ENCODE measurements around the gene CCDC170. TPM values are rescaled to one million over a fixed set of nuclear protein-coding genes. Genes with fewer than 3 reads are reported as not detected.
A peak's percentile ranks its signal among the peaks of the same experiment; 100 is the strongest.
"Not testable (repeated sequence)": the region's sequence is repeated elsewhere in the genome, so short reads cannot be mapped to it uniquely, and the experiment has no call there.

Gene CCDC170
- total RNA-seq (2022) (not detected in 2 replicates), Bru-seq, nascent RNA (percentile 7 among the genes with signal in this experiment), BruChase-seq, experiment 1, labeled RNA remaining after a 6-hour chase (percentile 34 among the genes with signal in this experiment), BruChase-seq, experiment 2, labeled RNA remaining after a 2-hour chase (percentile 27 among the genes with signal in this experiment)
- long read RNA-seq = 0 reads

- H3K36me3 Mint-ChIP-seq (ENCODE audit: insufficient read depth, unreplicated experiment) = no peaks in the 10 kb centered on the region
- peaks cover 10% of the 10 kb centered on the region for H3K27me3 Mint-ChIP-seq (ENCODE audit: insufficient read depth, unreplicated experiment)
- no peaks in the 10 kb centered on the region for H3K9me3 Mint-ChIP-seq (ENCODE audit: unreplicated experiment)
- peak within 1 kb of the TSS; percentile 51 for H3K4me3 Mint-ChIP-seq (ENCODE audit: unreplicated experiment)
- no peak for DNase-seq (ENCODE audit: unreplicated experiment)
- no peak for TF ChIP-seq CTCF (IDR thresholded peaks at IDR 0.05; ENCODE audit: unreplicated experiment)
- no peaks in the 10 kb centered on the region for H3K4me1 Mint-ChIP-seq (ENCODE audit: insufficient read depth, unreplicated experiment)
- intact Hi-C loops (cut with micrococcal nuclease) = no loop called here
- H3K27ac Mint-ChIP-seq (ENCODE audit: low read depth, unreplicated experiment) = no peak within 1 kb of the TSS
- ChIA-PET POLR2A (interaction anchor here (0.7 kb wide), 1 partner anchor 147 kb away, joined by 3 read pairs; no protein-coding TSS in a partner anchor), CTCF (interaction anchor here (0.6 to 0.7 kb wide), 2 partner anchors 187 to 307 kb away, joined by 3 read pairs; no protein-coding TSS in a partner anchor)
- no TSS peak for BruUV-seq (replicated peaks)
These were observed at the start of gene CCDC170 for GRCh38 chr6:151493804-151494234. CCDC170 (plus strand) TSS chr6:151494017; CDS start chr6:151494129, 112 bp downstream.

- Mint-ChIP-seq H3K4me1 (ENCODE audit: insufficient read depth, unreplicated experiment) (peaks cover 38% of the 10 kb centered on the region), H3K9me3 (ENCODE audit: unreplicated experiment) (no peaks in the 10 kb centered on the region), H3K4me3 (ENCODE audit: unreplicated experiment) (no peak overlapping the region), H3K27me3 (ENCODE audit: insufficient read depth, unreplicated experiment) (no peaks in the 10 kb centered on the region), H3K36me3 (ENCODE audit: insufficient read depth, unreplicated experiment) (peaks cover 16% of the 10 kb centered on the region), H3K27ac (ENCODE audit: low read depth, unreplicated experiment) (peak overlapping the region; percentile 21)
- ChIA-PET POLR2A (interaction anchor here (1.0 to 2.1 kb wide), 6 partner anchors 8 to 69 kb away, joined by 3 to 13 read pairs (median 4); partner anchors contain the start of gene ZBTB2), CTCF (interaction anchor here (0.7 to 1.0 kb wide), 4 partner anchors 7 to 856 kb away, joined by 3 to 5 read pairs (median 3); no protein-coding TSS in a partner anchor)
- no peak for TF ChIP-seq CTCF (IDR thresholded peaks at IDR 0.05; ENCODE audit: unreplicated experiment)
- no peak for DNase-seq (ENCODE audit: unreplicated experiment)
- BruUV-seq (replicated peaks) = TSS peak; percentile 61
- intact Hi-C loops (cut with micrococcal nuclease) = no loop called here
These were observed 48.3 kb upstream of the CCDC170 start for GRCh38 chr6:151445482-151445881.

- Mint-ChIP-seq H3K27me3 (ENCODE audit: insufficient read depth, unreplicated experiment) (no peaks in the 10 kb centered on the region), H3K4me1 (ENCODE audit: insufficient read depth, unreplicated experiment) (peaks cover 32% of the 10 kb centered on the region), H3K27ac (ENCODE audit: low read depth, unreplicated experiment) (no peak overlapping the region), H3K4me3 (ENCODE audit: unreplicated experiment) (no peak overlapping the region), H3K36me3 (ENCODE audit: insufficient read depth, unreplicated experiment) (peaks cover 14% of the 10 kb centered on the region), H3K9me3 (ENCODE audit: unreplicated experiment) (no peaks in the 10 kb centered on the region)
- BruUV-seq (replicated peaks) = no TSS peak
- intact Hi-C loops (cut with micrococcal nuclease) = no loop called here
- DNase-seq (ENCODE audit: unreplicated experiment) = no peak
- ChIA-PET CTCF (interaction anchor here (0.6 to 1.2 kb wide), 4 partner anchors 14 to 215 kb away, joined by 3 to 5 read pairs (median 4); no protein-coding TSS in a partner anchor), POLR2A (interaction anchor here (1.8 to 2.1 kb wide), 2 partner anchors 54 to 56 kb away, joined by 8 to 9 read pairs; partner anchors contain the start of gene ZBTB2)
- TF ChIP-seq CTCF (IDR thresholded peaks at IDR 0.05; ENCODE audit: unreplicated experiment) = no peak
These were observed 46.6 kb upstream of the CCDC170 start for GRCh38 chr6:151447237-151447636.

- intact Hi-C loops (cut with micrococcal nuclease) = no loop called here
- Mint-ChIP-seq H3K9me3 (ENCODE audit: unreplicated experiment) (no peaks in the 10 kb centered on the region), H3K27ac (ENCODE audit: low read depth, unreplicated experiment) (peak overlapping the region; percentile 68), H3K27me3 (ENCODE audit: insufficient read depth, unreplicated experiment) (no peaks in the 10 kb centered on the region), H3K4me1 (ENCODE audit: insufficient read depth, unreplicated experiment) (peaks cover 33% of the 10 kb centered on the region), H3K36me3 (ENCODE audit: insufficient read depth, unreplicated experiment) (peaks cover 11% of the 10 kb centered on the region), H3K4me3 (ENCODE audit: unreplicated experiment) (no peak overlapping the region)
- TF ChIP-seq CTCF (IDR thresholded peaks at IDR 0.05; ENCODE audit: unreplicated experiment) = no peak
- BruUV-seq (replicated peaks) = no TSS peak
- ChIA-PET POLR2A (interaction anchor here (0.6 to 0.7 kb wide), 3 partner anchors 39 to 914 kb away, joined by 3 read pairs; no protein-coding TSS in a partner anchor), CTCF (interaction anchor here (1.2 kb wide), 1 partner anchor 31 kb away, joined by 3 read pairs; no protein-coding TSS in a partner anchor)
- no peak for DNase-seq (ENCODE audit: unreplicated experiment)
These were observed 45.2 kb upstream of the CCDC170 start for GRCh38 chr6:151448623-151449022.

GRCh38 chr6:151450928-151451327 is 42.9 kb upstream of the CCDC170 start:
- Mint-ChIP-seq H3K4me3 (ENCODE audit: unreplicated experiment) (peak overlapping the region; percentile 99), H3K4me1 (ENCODE audit: insufficient read depth, unreplicated experiment) (peaks cover 42% of the 10 kb centered on the region), H3K36me3 (ENCODE audit: insufficient read depth, unreplicated experiment) (peaks cover 10% of the 10 kb centered on the region)
- H3K9me3 Mint-ChIP-seq (ENCODE audit: unreplicated experiment); BruUV-seq (replicated peaks); H3K27me3 Mint-ChIP-seq (ENCODE audit: insufficient read depth, unreplicated experiment); intact Hi-C loops (cut with micrococcal nuclease); DNase-seq (ENCODE audit: unreplicated experiment); H3K27ac Mint-ChIP-seq (ENCODE audit: low read depth, unreplicated experiment): not testable (repeated sequence)
- CTCF ChIA-PET = interaction anchor here (0.6 to 1.5 kb wide), 5 partner anchors 12 to 1394 kb away, joined by 3 to 4 read pairs (median 3); no protein-coding TSS in a partner anchor
- POLR2A ChIA-PET = interaction anchor here (0.6 to 2.9 kb wide), 13 partner anchors 9 to 1125 kb away, joined by 3 to 43 read pairs (median 6); no protein-coding TSS in a partner anchor

Data from MCF 10A (cell line).